Activated CD8-positive, alpha-beta T cell treated with anti-CD3 and anti-CD28 coated beads, Interleukin-2, amount 10 ng/mL, durations not matched to agents 7 days and 5 days (primary cell): ENCODE data around the gene SEMA4B. TPM values are rescaled to one million over a fixed set of nuclear protein-coding genes. Genes with fewer than 3 reads are reported as not detected.

Experiments
- ATAC-seq: fragments of 150-1000 bp; cut with Tn5 transposase; one replicate; pipeline ENCODE4 v1.10.0; 2021; ENCODE audit warnings: moderate library complexity
- CTCF ChIA-PET: fragments of 350-600 bp; sonication (Branson Sonifier 250); formaldehyde crosslinking; loops from one replicate; lab custom pipeline; 2021; ENCODE audit warnings: antibody characterized with exemption; lab: Charles Lee
- POLR2A ChIA-PET: fragments of 350-600 bp; sonication (Branson Sonifier 250); formaldehyde crosslinking; loops from one replicate; lab custom pipeline; 2021; ENCODE audit warnings: antibody characterized with exemption; lab: Charles Lee
- DNase-seq: peaks from one replicate; pipeline ENCODE4 v3.0.0-alpha.2; 2020
- H3K27ac Mint-ChIP-seq: one replicate; pipeline ENCODE4 v1.8.0; 2021; ENCODE audit warnings: mild to moderate bottlenecking, mixed read lengths
- H3K27me3 Mint-ChIP-seq: one replicate; pipeline ENCODE4 v1.8.0; 2021; ENCODE audit warnings: low read depth, mixed read lengths
- H3K36me3 Mint-ChIP-seq: one replicate; pipeline ENCODE4 v1.8.0; 2021; ENCODE audit warnings: low read depth, mixed read lengths
- H3K4me1 Mint-ChIP-seq: one replicate; pipeline ENCODE4 v1.8.0; 2021; ENCODE audit warnings: low read depth, mixed read lengths
- H3K4me3 Mint-ChIP-seq: one replicate; pipeline ENCODE4 v1.8.0; 2021; ENCODE audit warnings: mild to moderate bottlenecking, mixed read lengths
- H3K9me3 Mint-ChIP-seq: one replicate; pipeline ENCODE4 v1.8.0; 2022; ENCODE audit warnings: mixed read lengths; ENCODE audit not compliant: insufficient read depth
- total RNA-seq, 2 experiments: library from RNA; stranded (reverse); gene quantifications; one replicate each; pipeline ENCODE4 v1.2.3, GENCODE V29; 2021

SEMA4B gene
- total RNA-seq, 2 experiments from 2014 or later = 8.6 to 11.2 TPM

- Mint-ChIP-seq H3K4me3 (no peak overlapping the region), H3K36me3 (no peaks in the 10 kb centered on the region), H3K27ac (peak overlapping the region; percentile 74), H3K27me3 (no peaks in the 10 kb centered on the region), H3K9me3 (no peaks in the 10 kb centered on the region), H3K4me1 (peaks cover 14% of the 10 kb centered on the region)
- ATAC-seq = no peak
- ChIA-PET CTCF (no interaction called here), POLR2A (no interaction called here)
- DNase-seq = no peak
Measured at GRCh38 chr15:90210593-90210992, 9.5 kb downstream of the SEMA4B start.

GRCh38 chr15:90211009-90211408 lies 9.9 kb downstream of the SEMA4B start:
- H3K36me3 Mint-ChIP-seq = no peaks in the 10 kb centered on the region
- no peaks in the 10 kb centered on the region for H3K9me3 Mint-ChIP-seq
- ATAC-seq = no peak
- H3K4me1 Mint-ChIP-seq = peaks cover 14% of the 10 kb centered on the region
- no peaks in the 10 kb centered on the region for H3K27me3 Mint-ChIP-seq
- H3K4me3 Mint-ChIP-seq = no peak overlapping the region
- CTCF ChIA-PET = interaction anchor here (1.5 kb wide), 1 partner anchor 10 kb away, joined by 3 read pairs; no protein-coding TSS in a partner anchor
- POLR2A ChIA-PET = no interaction called here
- DNase-seq = no peak
- no peak overlapping the region for H3K27ac Mint-ChIP-seq

- POLR2A ChIA-PET = no interaction called here
- Mint-ChIP-seq H3K27me3 (no peaks in the 10 kb centered on the region), H3K27ac (no peak overlapping the region), H3K9me3 (no peaks in the 10 kb centered on the region), H3K36me3 (no peaks in the 10 kb centered on the region), H3K4me1 (peaks cover 16% of the 10 kb centered on the region), H3K4me3 (no peak overlapping the region)
- no peak for ATAC-seq
- DNase-seq = no peak
- CTCF ChIA-PET = interaction anchor here (1.5 kb wide), 1 partner anchor 10 kb away, joined by 3 read pairs; no protein-coding TSS in a partner anchor
Measured at GRCh38 chr15:90211440-90212143, 10.5 kb downstream of the SEMA4B start.

- Mint-ChIP-seq H3K4me1 (peaks cover 22% of the 10 kb centered on the region), H3K9me3 (no peaks in the 10 kb centered on the region), H3K36me3 (no peaks in the 10 kb centered on the region), H3K27me3 (no peaks in the 10 kb centered on the region), H3K27ac (no peak overlapping the region), H3K4me3 (no peak overlapping the region)
- no peak for ATAC-seq
- POLR2A ChIA-PET = no interaction called here
- no peak for DNase-seq
- CTCF ChIA-PET = interaction anchor here (1.5 to 2.8 kb wide), 2 partner anchors 9 to 11 kb away, joined by 3 to 8 read pairs; partner anchors contain the start of gene SEMA4B
Measured at GRCh38 chr15:90212221-90213098, 11.3 kb downstream of the SEMA4B start.

- no peak for ATAC-seq
- no peak for DNase-seq
- peaks cover 25% of the 10 kb centered on the region for H3K4me1 Mint-ChIP-seq
- ChIA-PET POLR2A (no interaction called here), CTCF (interaction anchor here (0.9 to 2.8 kb wide), 2 partner anchors 8 to 12 kb away, joined by 3 to 8 read pairs; partner anchors contain the start of gene SEMA4B)
- no peak overlapping the region for H3K27ac Mint-ChIP-seq
- no peak overlapping the region for H3K4me3 Mint-ChIP-seq
- no peaks in the 10 kb centered on the region for H3K27me3 Mint-ChIP-seq
- H3K36me3 Mint-ChIP-seq = no peaks in the 10 kb centered on the region
- no peaks in the 10 kb centered on the region for H3K9me3 Mint-ChIP-seq
Measured at GRCh38 chr15:90213122-90213817, 12.1 kb downstream of the SEMA4B start.

GRCh38 chr15:90213818-90214204 lies 12.7 kb downstream of the SEMA4B start:
- H3K4me1 Mint-ChIP-seq = peaks cover 27% of the 10 kb centered on the region
- POLR2A ChIA-PET = no interaction called here
- DNase-seq (no peak), ATAC-seq (no peak)
- CTCF ChIA-PET = interaction anchor here (0.9 to 2.8 kb wide), 6 partner anchors 9 to 70 kb away, joined by 3 to 8 read pairs (median 4); partner anchors contain the start of genes CIB1, GDPGP1 and SEMA4B
- H3K4me3 Mint-ChIP-seq = no peak overlapping the region
- H3K9me3 Mint-ChIP-seq = no peaks in the 10 kb centered on the region
- H3K27ac Mint-ChIP-seq = no peak overlapping the region
- no peaks in the 10 kb centered on the region for H3K27me3 Mint-ChIP-seq
- H3K36me3 Mint-ChIP-seq = no peaks in the 10 kb centered on the region

- no peaks in the 10 kb centered on the region for H3K9me3 Mint-ChIP-seq
- ChIA-PET POLR2A (no interaction called here), CTCF (interaction anchor here (1.1 to 2.8 kb wide), 6 partner anchors 12 to 268 kb away, joined by 3 to 8 read pairs (median 4); partner anchors contain the start of genes CIB1, GDPGP1 and SEMA4B)
- H3K27ac Mint-ChIP-seq = no peak overlapping the region
- H3K4me1 Mint-ChIP-seq = peaks cover 33% of the 10 kb centered on the region
- no peaks in the 10 kb centered on the region for H3K27me3 Mint-ChIP-seq
- DNase-seq (no peak), ATAC-seq (no peak)
- no peak overlapping the region for H3K4me3 Mint-ChIP-seq
- H3K36me3 Mint-ChIP-seq = no peaks in the 10 kb centered on the region
Measured at GRCh38 chr15:90214553-90215196, 13.5 kb downstream of the SEMA4B start.

- no peak overlapping the region for H3K4me3 Mint-ChIP-seq
- H3K27ac Mint-ChIP-seq = no peak overlapping the region
- no peak for ATAC-seq
- no peaks in the 10 kb centered on the region for H3K9me3 Mint-ChIP-seq
- H3K4me1 Mint-ChIP-seq = peaks cover 23% of the 10 kb centered on the region
- H3K36me3 Mint-ChIP-seq = no peaks in the 10 kb centered on the region
- no peak for DNase-seq
- POLR2A ChIA-PET = interaction anchor here (1.1 kb wide), 2 partner anchors 11 to 17 kb away, joined by 3 to 4 read pairs; no protein-coding TSS in a partner anchor
- CTCF ChIA-PET = interaction anchor here (0.9 to 4.0 kb wide), 8 partner anchors 9 to 75 kb away, joined by 3 to 29 read pairs (median 3); partner anchors contain the start of genes CIB1, GDPGP1 and SEMA4B
- H3K27me3 Mint-ChIP-seq = no peaks in the 10 kb centered on the region
Measured at GRCh38 chr15:90217671-90218394, 16.7 kb downstream of the SEMA4B start.

- POLR2A ChIA-PET = interaction anchor here (1.0 kb wide), 1 partner anchor 18 kb away, joined by 4 read pairs; the partner anchor contains the start of gene SEMA4B
- no peak overlapping the region for H3K4me3 Mint-ChIP-seq
Measured at GRCh38 chr15:90219421-90220141, 18.5 kb downstream of the SEMA4B start.

More at GRCh38 chr15:90219421-90220141, 18.5 kb downstream of the SEMA4B start:
- ATAC-seq = peak; percentile 89
- peak; percentile 71 for DNase-seq
- Mint-ChIP-seq H3K9me3 (no peaks in the 10 kb centered on the region), H3K36me3 (no peaks in the 10 kb centered on the region), H3K27me3 (no peaks in the 10 kb centered on the region), H3K27ac (no peak overlapping the region), H3K4me1 (peaks cover 23% of the 10 kb centered on the region)
- CTCF ChIA-PET = interaction anchor here (0.8 to 4.0 kb wide), 12 partner anchors 13 to 458 kb away, joined by 3 to 29 read pairs (median 3); partner anchors contain the start of genes IDH2 and SEMA4B
